OCI-LY1 (cell line): Measurements from ENCODE around the gene ALPK3.

ENCODE experiments used
- H2AFZ ChIP-seq: fragments of 200-600 bp; sonication (generic), shearing (Covaris generic); 2 replicates; pipeline ENCODE4 v1.6.0; 2014; ENCODE audit warnings: antibody characterized with exemption, mild to moderate bottlenecking, low read length
- H3F3A ChIP-seq: fragments of 200-600 bp; sonication (generic), shearing (Covaris generic); 2 replicates; pipeline ENCODE4 v1.6.0; 2014; ENCODE audit warnings: mild to moderate bottlenecking, antibody characterized with exemption, low read length, moderate library complexity; ENCODE audit not compliant: insufficient read depth
- H3K27ac ChIP-seq: fragments of 200-600 bp; sonication (generic); 2 replicates; pipeline ENCODE4 v1.5.1; 2014; ENCODE audit warnings: low read length, mixed run types, mild to moderate bottlenecking, low read depth; ENCODE audit not compliant: poor library complexity, severe bottlenecking
- H3K27me3 ChIP-seq: fragments of 200-600 bp; sonication (generic); 2 replicates; pipeline ENCODE4 v1.6.0; 2014; ENCODE audit warnings: antibody characterized with exemption, mild to moderate bottlenecking, low read length, moderate library complexity; ENCODE audit not compliant: insufficient read depth
- H3K36me3 ChIP-seq: fragments of 200-600 bp; sonication (generic); 2 replicates; pipeline ENCODE4 v1.6.1; 2014; ENCODE audit warnings: mild to moderate bottlenecking, antibody characterized with exemption, low read length, moderate library complexity, mixed read lengths; ENCODE audit not compliant: insufficient read depth
- H3K4me1 ChIP-seq: fragments of 200-600 bp; sonication (generic); 2 replicates; pipeline ENCODE4 v1.5.1; 2014; ENCODE audit warnings: mild to moderate bottlenecking, low read length, moderate library complexity; ENCODE audit not compliant: insufficient read depth, severe bottlenecking
- H3K4me2 ChIP-seq: fragments of 200-600 bp; sonication (generic), shearing (Covaris generic); 2 replicates; pipeline ENCODE4 v1.6.1; 2014; ENCODE audit warnings: low read length
- H3K4me3 ChIP-seq: fragments of 200-600 bp; sonication (generic); 2 replicates; pipeline ENCODE4 v1.5.1; 2014; ENCODE audit warnings: low read length, low read depth, mild to moderate bottlenecking, mixed read lengths; ENCODE audit not compliant: poor library complexity, severe bottlenecking
- H3K79me2 ChIP-seq: fragments of 200-600 bp; shearing (Covaris generic); 2 replicates; pipeline ENCODE4 v1.6.1; 2016; ENCODE audit warnings: mixed run types, low read length, mixed read lengths; ENCODE audit not compliant: insufficient read depth
- H3K9ac ChIP-seq: fragments of 200-600 bp; sonication (generic), shearing (Covaris generic); 2 replicates; pipeline ENCODE4 v1.6.1; 2014; ENCODE audit warnings: mild to moderate bottlenecking, low read length, mixed read lengths
- H3K9me2 ChIP-seq: fragments of 200-600 bp; sonication (generic), shearing (Covaris generic); 2 replicates; pipeline ENCODE4 v1.6.1; 2014; ENCODE audit warnings: low read depth, mild to moderate bottlenecking, low read length, mixed read lengths
- H3K9me3 ChIP-seq: fragments of 200-600 bp; shearing (Covaris generic); 2 replicates; pipeline ENCODE4 v1.6.1; 2014; ENCODE audit warnings: low read length, mixed read lengths
- H4K20me1 ChIP-seq: fragments of 200-600 bp; sonication (generic), shearing (Covaris generic); 2 replicates; pipeline ENCODE4 v1.6.0; 2016; ENCODE audit warnings: mild to moderate bottlenecking, low read length; ENCODE audit not compliant: insufficient read depth
- EZH2 ChIP-seq: fragments of 200-600 bp; sonication (generic), shearing (Covaris generic); IDR thresholded peaks from 2 replicates; pipeline ENCODE4 v1.8.0; 2017; ENCODE audit warnings: borderline replicate concordance, mixed run types, mild to moderate bottlenecking, antibody characterized with exemption, low read length, moderate library complexity, mixed read lengths
- TF ChIP-seq, protein P1 (sequence below): fragments of 200-600 bp; sonication (generic), shearing (Covaris generic); IDR thresholded peaks from 2 replicates; pipeline ENCODE4 v1.5.1; 2017; ENCODE audit warnings: mild to moderate bottlenecking, antibody characterized with exemption, low read length, moderate library complexity, mixed read lengths

ALPK3 gene, protein sequence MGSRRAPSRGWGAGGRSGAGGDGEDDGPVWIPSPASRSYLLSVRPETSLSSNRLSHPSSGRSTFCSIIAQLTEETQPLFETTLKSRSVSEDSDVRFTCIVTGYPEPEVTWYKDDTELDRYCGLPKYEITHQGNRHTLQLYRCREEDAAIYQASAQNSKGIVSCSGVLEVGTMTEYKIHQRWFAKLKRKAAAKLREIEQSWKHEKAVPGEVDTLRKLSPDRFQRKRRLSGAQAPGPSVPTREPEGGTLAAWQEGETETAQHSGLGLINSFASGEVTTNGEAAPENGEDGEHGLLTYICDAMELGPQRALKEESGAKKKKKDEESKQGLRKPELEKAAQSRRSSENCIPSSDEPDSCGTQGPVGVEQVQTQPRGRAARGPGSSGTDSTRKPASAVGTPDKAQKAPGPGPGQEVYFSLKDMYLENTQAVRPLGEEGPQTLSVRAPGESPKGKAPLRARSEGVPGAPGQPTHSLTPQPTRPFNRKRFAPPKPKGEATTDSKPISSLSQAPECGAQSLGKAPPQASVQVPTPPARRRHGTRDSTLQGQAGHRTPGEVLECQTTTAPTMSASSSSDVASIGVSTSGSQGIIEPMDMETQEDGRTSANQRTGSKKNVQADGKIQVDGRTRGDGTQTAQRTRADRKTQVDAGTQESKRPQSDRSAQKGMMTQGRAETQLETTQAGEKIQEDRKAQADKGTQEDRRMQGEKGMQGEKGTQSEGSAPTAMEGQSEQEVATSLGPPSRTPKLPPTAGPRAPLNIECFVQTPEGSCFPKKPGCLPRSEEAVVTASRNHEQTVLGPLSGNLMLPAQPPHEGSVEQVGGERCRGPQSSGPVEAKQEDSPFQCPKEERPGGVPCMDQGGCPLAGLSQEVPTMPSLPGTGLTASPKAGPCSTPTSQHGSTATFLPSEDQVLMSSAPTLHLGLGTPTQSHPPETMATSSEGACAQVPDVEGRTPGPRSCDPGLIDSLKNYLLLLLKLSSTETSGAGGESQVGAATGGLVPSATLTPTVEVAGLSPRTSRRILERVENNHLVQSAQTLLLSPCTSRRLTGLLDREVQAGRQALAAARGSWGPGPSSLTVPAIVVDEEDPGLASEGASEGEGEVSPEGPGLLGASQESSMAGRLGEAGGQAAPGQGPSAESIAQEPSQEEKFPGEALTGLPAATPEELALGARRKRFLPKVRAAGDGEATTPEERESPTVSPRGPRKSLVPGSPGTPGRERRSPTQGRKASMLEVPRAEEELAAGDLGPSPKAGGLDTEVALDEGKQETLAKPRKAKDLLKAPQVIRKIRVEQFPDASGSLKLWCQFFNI (N-terminal part only)

GRCh38 chr15:84816694-84817465 is at the start of gene ALPK3:
ALPK3 (plus strand) TSS chr15:84817356; CDS start chr15:84817453, 97 bp downstream.
- Histone ChIP-seq H3K4me3 (no peak within 1 kb of the TSS), H3K79me2 (no peaks in the 10 kb centered on the region), H3K36me3 (no peaks in the 10 kb centered on the region), H2AFZ (no peak within 1 kb of the TSS), H3K9me3 (no peaks in the 10 kb centered on the region), H4K20me1 (no peaks in the 10 kb centered on the region), H3K4me1 (no peaks in the 10 kb centered on the region), H3K4me2 (no peak within 1 kb of the TSS), H3K27me3 (no peaks in the 10 kb centered on the region), H3K27ac (no peak within 1 kb of the TSS), H3K9ac (no peak within 1 kb of the TSS), H3K9me2 (no peaks in the 10 kb centered on the region), H3F3A (no peaks in the 10 kb centered on the region)
- no peak for TF ChIP-seq EZH2
- TF ChIP-seq, protein P1, sequence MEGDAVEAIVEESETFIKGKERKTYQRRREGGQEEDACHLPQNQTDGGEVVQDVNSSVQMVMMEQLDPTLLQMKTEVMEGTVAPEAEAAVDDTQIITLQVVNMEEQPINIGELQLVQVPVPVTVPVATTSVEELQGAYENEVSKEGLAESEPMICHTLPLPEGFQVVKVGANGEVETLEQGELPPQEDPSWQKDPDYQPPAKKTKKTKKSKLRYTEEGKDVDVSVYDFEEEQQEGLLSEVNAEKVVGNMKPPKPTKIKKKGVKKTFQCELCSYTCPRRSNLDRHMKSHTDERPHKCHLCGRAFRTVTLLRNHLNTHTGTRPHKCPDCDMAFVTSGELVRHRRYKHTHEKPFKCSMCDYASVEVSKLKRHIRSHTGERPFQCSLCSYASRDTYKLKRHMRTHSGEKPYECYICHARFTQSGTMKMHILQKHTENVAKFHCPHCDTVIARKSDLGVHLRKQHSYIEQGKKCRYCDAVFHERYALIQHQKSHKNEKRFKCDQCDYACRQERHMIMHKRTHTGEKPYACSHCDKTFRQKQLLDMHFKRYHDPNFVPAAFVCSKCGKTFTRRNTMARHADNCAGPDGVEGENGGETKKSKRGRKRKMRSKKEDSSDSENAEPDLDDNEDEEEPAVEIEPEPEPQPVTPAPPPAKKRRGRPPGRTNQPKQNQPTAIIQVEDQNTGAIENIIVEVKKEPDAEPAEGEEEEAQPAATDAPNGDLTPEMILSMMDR: no peak

DNA sequence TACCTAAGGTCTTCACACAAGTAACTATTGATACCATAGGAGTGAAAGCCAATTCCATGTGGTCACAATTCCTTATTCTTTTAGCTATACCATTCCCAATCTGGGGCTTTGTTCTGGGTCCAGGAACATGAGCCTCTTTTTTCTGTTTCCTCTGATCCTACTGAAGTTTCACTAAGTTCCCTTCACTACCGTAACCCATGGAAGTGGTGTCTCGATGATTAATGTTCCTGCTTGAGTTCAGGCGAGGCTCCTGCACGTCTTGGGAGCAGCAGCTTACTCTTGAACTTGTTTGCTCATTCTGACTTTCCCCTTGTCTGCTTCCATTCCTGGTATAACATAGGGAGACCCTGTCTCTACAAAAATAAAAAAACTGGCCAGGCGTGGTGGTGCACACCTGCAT is 45.1 kb upstream of the ALPK3 start:
- Histone ChIP-seq H3K36me3 (peaks cover 53% of the 10 kb centered on the region), H3K79me2 (peaks cover 11% of the 10 kb centered on the region), H4K20me1 (no peaks in the 10 kb centered on the region), H3K4me1 (peaks cover 6% of the 10 kb centered on the region), H3K27ac (no peak overlapping the region), H3K4me2 (no peak overlapping the region), H2AFZ (no peak overlapping the region), H3K9me2 (no peaks in the 10 kb centered on the region), H3K9ac (no peak overlapping the region), H3F3A (no peaks in the 10 kb centered on the region), H3K9me3 (no peaks in the 10 kb centered on the region), H3K4me3 (no peak overlapping the region), H3K27me3 (no peaks in the 10 kb centered on the region)
- TF ChIP-seq, protein P1: no peak
- TF ChIP-seq EZH2: no peak

DNA sequence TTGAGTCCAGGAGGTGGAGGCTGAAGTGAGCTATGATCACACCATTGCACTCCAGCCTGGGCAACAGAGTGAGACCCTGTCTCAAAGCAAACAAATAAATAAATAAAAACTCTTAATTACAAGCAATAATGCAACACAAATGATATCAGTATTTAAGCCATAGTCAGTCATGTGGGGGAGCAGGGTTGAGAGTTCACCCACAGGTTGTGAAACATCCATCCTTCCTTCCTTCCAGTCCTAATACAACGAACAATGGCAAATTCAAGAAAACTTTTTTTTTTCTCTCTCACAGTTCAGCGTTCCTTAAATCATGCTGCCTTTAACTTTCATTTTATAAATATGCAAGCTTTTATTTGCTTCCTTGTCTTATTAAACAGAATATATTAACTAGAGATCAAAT is 44.7 kb upstream of the ALPK3 start:
- no peak for TF ChIP-seq EZH2
- TF ChIP-seq, protein P1: no peak
- peaks cover 6% of the 10 kb centered on the region for H3K4me1 ChIP-seq
- peaks cover 49% of the 10 kb centered on the region for H3K36me3 ChIP-seq
- H3K9ac ChIP-seq: no peak overlapping the region
- no peaks in the 10 kb centered on the region for H3F3A ChIP-seq
- no peak overlapping the region for H3K4me2 ChIP-seq
- H3K79me2 ChIP-seq: peaks cover 11% of the 10 kb centered on the region
- H3K4me3 ChIP-seq: no peak overlapping the region
- H3K9me2 ChIP-seq: no peaks in the 10 kb centered on the region
- no peak overlapping the region for H3K27ac ChIP-seq
- no peak overlapping the region for H2AFZ ChIP-seq
- H3K9me3 ChIP-seq: no peaks in the 10 kb centered on the region
- no peaks in the 10 kb centered on the region for H3K27me3 ChIP-seq
- no peaks in the 10 kb centered on the region for H4K20me1 ChIP-seq
